ENCODE measurements around the gene SNX9.

SNX9 gene

DNA sequence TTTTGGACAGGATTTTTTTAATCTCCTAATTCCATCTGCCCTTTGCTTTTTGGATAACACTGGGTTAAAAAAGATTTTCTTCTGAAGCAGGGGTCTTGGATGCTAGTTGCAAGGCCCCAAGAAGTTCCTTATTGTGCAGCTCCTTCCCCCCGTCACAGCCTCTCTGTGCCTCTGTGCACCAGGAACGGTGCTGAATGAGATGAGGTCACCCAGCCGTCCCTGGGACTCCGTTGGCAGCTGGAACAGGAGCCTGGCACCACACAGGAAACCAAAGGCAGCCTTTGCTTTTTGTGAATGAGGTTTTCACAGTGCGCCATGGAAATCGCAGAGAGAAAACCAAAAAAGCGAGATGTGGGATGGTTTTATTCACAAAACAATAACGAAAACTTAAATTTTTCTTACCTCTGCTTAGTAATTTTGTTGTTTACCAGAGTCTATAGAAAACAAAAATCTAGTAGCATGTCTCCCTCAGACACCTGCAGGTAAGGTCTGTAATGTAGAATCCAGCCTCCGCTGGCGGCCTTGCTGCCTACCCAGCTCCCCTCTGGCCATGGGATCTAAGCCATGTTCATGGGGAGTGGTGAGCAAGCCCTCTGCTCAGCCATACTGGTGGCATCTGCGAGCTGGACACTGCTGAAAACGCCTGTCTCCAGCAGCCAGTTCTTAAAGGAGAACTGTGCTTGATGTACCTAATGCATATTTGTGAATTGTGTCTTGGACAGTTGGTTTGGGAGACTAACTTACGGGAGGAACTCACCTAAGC lies 118.2 kb downstream of the SNX9 start:
- Histone ChIP-seq H3K4me3 (ENCODE audit: low read length) (no peak overlapping the region), H4K20me1 (ENCODE audit: insufficient read depth, low read length) (no peaks in the 10 kb centered on the region), H3K4me2 (ENCODE audit: low read length) (no peak overlapping the region), H3K9ac (ENCODE audit: low read length) (no peak overlapping the region), H3K79me2 (ENCODE audit: low read length) (no peaks in the 10 kb centered on the region), H3K4me1 (ENCODE audit: low read length) (no peaks in the 10 kb centered on the region), H3K9me3 (ENCODE audit: insufficient read depth, low read length) (no peaks in the 10 kb centered on the region), H3K27me3 (ENCODE audit: low read depth, low read length) (no peaks in the 10 kb centered on the region), H3K36me3 (replicated peaks; ENCODE audit: low read depth, low read length) (no peaks in the 10 kb centered on the region), H3K27ac (ENCODE audit: low read length) (no peak overlapping the region), H2AFZ (ENCODE audit: low read depth, low read length) (no peak overlapping the region)
- TF ChIP-seq, protein P1, sequence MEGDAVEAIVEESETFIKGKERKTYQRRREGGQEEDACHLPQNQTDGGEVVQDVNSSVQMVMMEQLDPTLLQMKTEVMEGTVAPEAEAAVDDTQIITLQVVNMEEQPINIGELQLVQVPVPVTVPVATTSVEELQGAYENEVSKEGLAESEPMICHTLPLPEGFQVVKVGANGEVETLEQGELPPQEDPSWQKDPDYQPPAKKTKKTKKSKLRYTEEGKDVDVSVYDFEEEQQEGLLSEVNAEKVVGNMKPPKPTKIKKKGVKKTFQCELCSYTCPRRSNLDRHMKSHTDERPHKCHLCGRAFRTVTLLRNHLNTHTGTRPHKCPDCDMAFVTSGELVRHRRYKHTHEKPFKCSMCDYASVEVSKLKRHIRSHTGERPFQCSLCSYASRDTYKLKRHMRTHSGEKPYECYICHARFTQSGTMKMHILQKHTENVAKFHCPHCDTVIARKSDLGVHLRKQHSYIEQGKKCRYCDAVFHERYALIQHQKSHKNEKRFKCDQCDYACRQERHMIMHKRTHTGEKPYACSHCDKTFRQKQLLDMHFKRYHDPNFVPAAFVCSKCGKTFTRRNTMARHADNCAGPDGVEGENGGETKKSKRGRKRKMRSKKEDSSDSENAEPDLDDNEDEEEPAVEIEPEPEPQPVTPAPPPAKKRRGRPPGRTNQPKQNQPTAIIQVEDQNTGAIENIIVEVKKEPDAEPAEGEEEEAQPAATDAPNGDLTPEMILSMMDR (IDR thresholded peaks at IDR 0.05; ENCODE audit: low read depth, low read length): no peak
- TF ChIP-seq EZH2phosphoT487 (IDR thresholded peaks at IDR 0.05; ENCODE audit: low read depth): no peak

DNA sequence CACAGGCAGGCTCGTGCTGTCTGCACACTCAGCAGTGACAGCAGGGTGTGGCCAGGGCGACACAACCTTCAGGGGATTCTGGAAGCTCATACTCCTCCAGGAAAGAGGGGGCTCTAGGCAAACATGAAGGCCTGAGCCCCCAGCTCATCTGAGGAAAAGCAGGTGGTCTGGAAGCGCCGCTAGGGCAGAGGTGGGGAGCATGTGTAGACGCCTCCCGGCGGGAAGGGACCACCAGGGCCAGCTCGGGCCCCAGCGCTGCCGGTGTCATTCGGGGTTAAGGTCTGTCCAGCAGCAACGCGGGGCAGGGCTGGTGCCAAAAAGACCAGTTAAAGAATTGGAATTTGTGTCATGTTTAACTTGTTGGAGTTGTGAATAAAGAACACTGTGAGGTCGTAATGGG lies 119.3 kb downstream of the SNX9 start:
- Histone ChIP-seq H3K27me3 (ENCODE audit: low read depth, low read length) (no peaks in the 10 kb centered on the region), H2AFZ (ENCODE audit: low read depth, low read length) (no peak overlapping the region), H3K4me1 (ENCODE audit: low read length) (peaks cover 6% of the 10 kb centered on the region; the same call in 1 of the 2 replicates), H4K20me1 (ENCODE audit: insufficient read depth, low read length) (no peaks in the 10 kb centered on the region), H3K36me3 (replicated peaks; ENCODE audit: low read depth, low read length) (no peaks in the 10 kb centered on the region), H3K79me2 (ENCODE audit: low read length) (no peaks in the 10 kb centered on the region), H3K4me2 (ENCODE audit: low read length) (no peak overlapping the region), H3K9ac (ENCODE audit: low read length) (no peak overlapping the region), H3K9me3 (ENCODE audit: insufficient read depth, low read length) (no peaks in the 10 kb centered on the region), H3K4me3 (ENCODE audit: low read length) (no peak overlapping the region), H3K27ac (ENCODE audit: low read length) (no peak overlapping the region)
- TF ChIP-seq, protein P1 (IDR thresholded peaks at IDR 0.05; ENCODE audit: low read depth, low read length): no peak
- TF ChIP-seq EZH2phosphoT487 (IDR thresholded peaks at IDR 0.05; ENCODE audit: low read depth): no peak

DNA sequence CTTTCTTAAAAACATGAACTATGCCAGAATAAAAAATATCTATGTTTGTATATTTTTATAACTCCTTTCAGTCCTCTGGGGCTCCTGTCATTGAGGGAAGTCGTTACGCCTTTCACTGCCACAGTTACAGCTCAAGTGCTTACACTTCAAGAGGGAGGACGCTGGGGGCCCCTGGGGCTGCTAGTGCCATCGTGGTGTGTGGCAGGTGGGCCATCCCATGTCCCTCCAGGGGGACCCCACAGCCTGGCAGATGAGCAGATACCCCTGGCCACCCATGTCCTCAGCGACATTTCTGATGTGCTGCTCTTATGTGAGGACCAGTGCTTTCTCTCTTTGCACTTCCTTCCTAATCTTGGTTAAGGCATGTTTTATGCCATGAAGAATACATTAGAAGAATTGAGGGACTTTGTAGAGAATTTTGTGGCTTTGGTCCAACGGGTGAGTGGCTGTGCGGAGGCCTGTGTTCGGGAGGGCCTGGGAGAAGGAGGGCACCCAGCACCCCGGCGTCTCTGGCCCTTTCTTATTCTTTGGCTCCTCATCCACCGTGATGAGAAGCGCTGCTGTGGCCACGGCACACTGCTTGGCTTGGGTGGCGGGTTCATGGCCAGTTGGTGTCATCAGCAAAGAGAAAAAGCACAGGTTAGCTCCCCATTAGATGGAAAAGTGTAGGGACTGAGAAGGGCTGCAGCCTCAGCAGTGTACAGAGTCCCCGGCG lies 120.4 kb downstream of the SNX9 start:
- Histone ChIP-seq H3K36me3 (replicated peaks; ENCODE audit: low read depth, low read length) (no peaks in the 10 kb centered on the region), H3K4me1 (ENCODE audit: low read length) (peaks cover 6% of the 10 kb centered on the region; the same call in 1 of the 2 replicates), H3K79me2 (ENCODE audit: low read length) (no peaks in the 10 kb centered on the region), H3K27me3 (ENCODE audit: low read depth, low read length) (no peaks in the 10 kb centered on the region), H3K9me3 (ENCODE audit: insufficient read depth, low read length) (no peaks in the 10 kb centered on the region), H3K4me3 (ENCODE audit: low read length) (no peak overlapping the region), H3K27ac (ENCODE audit: low read length) (no peak overlapping the region), H2AFZ (ENCODE audit: low read depth, low read length) (no peak overlapping the region), H4K20me1 (ENCODE audit: insufficient read depth, low read length) (no peaks in the 10 kb centered on the region), H3K4me2 (ENCODE audit: low read length) (no peak overlapping the region), H3K9ac (ENCODE audit: low read length) (no peak overlapping the region)
- TF ChIP-seq EZH2phosphoT487 (IDR thresholded peaks at IDR 0.05; ENCODE audit: low read depth): no peak
- TF ChIP-seq, protein P1 (IDR thresholded peaks at IDR 0.05; ENCODE audit: low read depth, low read length): no peak

DNA sequence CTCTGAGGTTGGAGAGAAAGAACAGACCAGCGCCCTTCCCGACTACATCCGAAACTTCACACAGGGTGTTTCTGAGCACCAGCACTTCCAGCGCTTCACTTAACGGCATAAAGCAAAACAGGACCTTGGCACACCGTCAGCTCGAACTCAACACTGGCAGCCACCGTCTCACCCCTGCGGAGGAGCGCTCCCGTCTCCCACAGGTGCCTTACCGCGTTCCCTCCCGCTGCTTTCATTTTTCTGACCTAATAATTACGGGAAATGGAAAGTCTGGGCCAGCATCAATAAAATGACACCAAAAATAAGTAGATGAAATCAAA lies 120.9 kb downstream of the SNX9 start:
- Histone ChIP-seq H4K20me1 (ENCODE audit: insufficient read depth, low read length) (no peaks in the 10 kb centered on the region), H3K9ac (ENCODE audit: low read length) (no peak overlapping the region), H3K4me3 (ENCODE audit: low read length) (no peak overlapping the region), H3K27ac (ENCODE audit: low read length) (no peak overlapping the region), H3K9me3 (ENCODE audit: insufficient read depth, low read length) (no peaks in the 10 kb centered on the region), H3K79me2 (ENCODE audit: low read length) (no peaks in the 10 kb centered on the region), H3K27me3 (ENCODE audit: low read depth, low read length) (no peaks in the 10 kb centered on the region), H3K4me2 (ENCODE audit: low read length) (no peak overlapping the region), H2AFZ (ENCODE audit: low read depth, low read length) (no peak overlapping the region), H3K36me3 (replicated peaks; ENCODE audit: low read depth, low read length) (no peaks in the 10 kb centered on the region), H3K4me1 (ENCODE audit: low read length) (peaks cover 6% of the 10 kb centered on the region; the same call in 1 of the 2 replicates)
- TF ChIP-seq, protein P1 (IDR thresholded peaks at IDR 0.05; ENCODE audit: low read depth, low read length): no peak
- TF ChIP-seq EZH2phosphoT487 (IDR thresholded peaks at IDR 0.05; ENCODE audit: low read depth): no peak

Measured in OCI-LY3 (cell line).